Measurements from ENCODE around the gene GRM7.

Gene GRM7

DNA sequence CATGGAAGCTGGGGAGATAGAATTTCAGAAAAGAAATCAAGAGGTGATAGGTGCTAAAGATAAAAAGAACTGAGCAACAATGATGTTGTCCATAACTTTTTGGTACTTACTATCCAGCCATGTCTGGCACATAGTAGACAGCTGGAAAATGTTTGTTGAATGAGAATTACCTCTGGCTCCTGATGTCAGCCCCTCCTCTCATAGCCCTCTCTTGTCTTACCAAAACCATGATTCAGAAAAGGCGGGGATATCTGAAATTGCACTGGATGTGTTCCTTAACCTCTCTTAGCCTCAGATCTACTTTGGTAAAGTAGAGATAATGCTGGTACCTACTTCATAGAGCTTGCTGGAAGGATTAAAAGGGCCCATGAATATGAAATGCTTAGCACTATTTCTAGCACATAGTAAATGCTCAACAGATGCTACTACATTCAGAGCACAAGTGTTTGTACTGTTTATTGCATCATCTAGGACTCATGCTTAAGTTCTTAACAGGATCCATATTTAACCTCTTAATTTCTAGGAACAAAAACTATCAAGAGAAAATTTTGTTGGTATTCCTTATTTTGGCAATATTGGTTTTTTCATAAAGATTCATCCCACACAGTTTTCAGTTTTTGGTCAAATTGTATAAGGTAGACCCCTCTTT lies 859.9 kb downstream of the GRM7 start:
- no peaks in the 10 kb centered on the region for H3K4me1 ChIP-seq
- DNase-seq, result no peak
- no peaks in the 10 kb centered on the region for H3K27me3 ChIP-seq
- H3K4me3 ChIP-seq (ENCODE audit: low read depth, low read length), result no peak overlapping the region
- H3K9me3 ChIP-seq, result no peaks in the 10 kb centered on the region
- TF ChIP-seq, protein P1, sequence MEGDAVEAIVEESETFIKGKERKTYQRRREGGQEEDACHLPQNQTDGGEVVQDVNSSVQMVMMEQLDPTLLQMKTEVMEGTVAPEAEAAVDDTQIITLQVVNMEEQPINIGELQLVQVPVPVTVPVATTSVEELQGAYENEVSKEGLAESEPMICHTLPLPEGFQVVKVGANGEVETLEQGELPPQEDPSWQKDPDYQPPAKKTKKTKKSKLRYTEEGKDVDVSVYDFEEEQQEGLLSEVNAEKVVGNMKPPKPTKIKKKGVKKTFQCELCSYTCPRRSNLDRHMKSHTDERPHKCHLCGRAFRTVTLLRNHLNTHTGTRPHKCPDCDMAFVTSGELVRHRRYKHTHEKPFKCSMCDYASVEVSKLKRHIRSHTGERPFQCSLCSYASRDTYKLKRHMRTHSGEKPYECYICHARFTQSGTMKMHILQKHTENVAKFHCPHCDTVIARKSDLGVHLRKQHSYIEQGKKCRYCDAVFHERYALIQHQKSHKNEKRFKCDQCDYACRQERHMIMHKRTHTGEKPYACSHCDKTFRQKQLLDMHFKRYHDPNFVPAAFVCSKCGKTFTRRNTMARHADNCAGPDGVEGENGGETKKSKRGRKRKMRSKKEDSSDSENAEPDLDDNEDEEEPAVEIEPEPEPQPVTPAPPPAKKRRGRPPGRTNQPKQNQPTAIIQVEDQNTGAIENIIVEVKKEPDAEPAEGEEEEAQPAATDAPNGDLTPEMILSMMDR (IDR thresholded peaks at IDR 0.05; ENCODE audit: low read depth, low read length), result no peak
- H3K36me3 ChIP-seq, result no peaks in the 10 kb centered on the region

DNA sequence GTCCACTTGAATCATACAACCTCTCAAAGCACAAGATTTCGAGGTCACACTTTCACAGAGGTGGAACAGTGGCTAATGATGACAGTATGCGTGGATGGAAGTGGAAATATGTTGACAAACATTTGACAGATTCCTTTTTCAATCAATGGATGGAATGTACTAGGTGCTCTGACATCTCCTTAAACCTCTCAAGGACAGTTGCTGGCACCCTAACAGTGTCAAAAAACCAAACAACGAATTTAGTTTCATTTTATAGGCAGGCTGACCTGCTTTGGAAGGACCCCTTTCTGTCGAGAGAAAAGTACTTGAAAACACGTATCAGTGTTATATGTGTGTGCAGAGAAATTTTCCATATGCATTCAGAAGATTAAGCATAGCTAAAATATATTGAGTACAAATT lies 861.0 kb downstream of the GRM7 start:
- no peaks in the 10 kb centered on the region for H3K36me3 ChIP-seq
- no peaks in the 10 kb centered on the region for H3K27me3 ChIP-seq
- no peak overlapping the region for H3K4me3 ChIP-seq (ENCODE audit: low read depth, low read length)
- TF ChIP-seq, protein P1 (IDR thresholded peaks at IDR 0.05; ENCODE audit: low read depth, low read length), result no peak
- no peak for DNase-seq
- H3K4me1 ChIP-seq, result no peaks in the 10 kb centered on the region
- no peaks in the 10 kb centered on the region for H3K9me3 ChIP-seq

DNA sequence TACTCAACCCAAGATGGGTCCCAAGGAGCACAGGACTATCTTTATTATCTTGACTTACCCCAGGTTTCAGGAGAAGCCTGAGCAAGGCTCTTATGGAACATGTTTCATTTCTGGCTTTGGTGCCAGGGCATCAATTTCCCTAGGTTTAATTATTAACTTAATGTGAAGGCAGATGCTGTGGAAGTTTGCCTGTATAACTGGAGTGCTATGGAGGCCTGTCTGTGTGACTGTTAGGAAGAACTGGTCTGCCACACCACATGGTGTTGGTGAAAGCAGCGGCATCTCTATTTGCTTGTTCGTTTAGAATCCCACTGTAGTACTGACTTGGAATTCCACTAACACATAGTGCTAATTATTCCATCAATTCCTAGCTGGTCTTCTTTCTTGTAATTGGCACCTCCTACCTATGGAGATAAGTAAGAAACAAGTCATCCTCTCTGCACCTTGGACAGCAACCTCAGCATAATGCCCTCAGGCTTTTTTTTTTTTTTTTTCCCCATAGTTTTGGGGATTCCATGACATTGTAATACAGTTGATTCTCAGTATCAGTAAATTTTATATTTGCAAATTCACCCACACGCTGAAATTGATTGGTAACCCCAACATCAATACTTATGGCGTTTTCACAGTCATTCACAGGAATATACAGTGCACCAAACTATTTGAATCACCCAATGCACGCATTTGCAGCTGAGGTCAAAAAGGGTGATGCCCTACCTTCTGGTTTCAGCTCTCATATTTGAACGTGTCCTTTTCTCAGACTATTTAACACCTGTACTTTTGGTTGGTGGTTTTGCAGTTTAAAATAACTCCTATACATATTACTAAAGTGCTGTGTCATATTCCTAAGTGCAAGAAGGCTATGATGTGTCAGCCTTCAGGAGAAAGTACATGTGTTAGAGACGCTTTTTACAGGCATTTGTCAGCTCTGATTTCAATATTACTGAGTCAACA lies 867.9 kb downstream of the GRM7 start:
- Histone ChIP-seq H3K4me1 (no peaks in the 10 kb centered on the region), H3K4me3 (ENCODE audit: low read depth, low read length) (no peak overlapping the region), H3K27me3 (no peaks in the 10 kb centered on the region), H3K9me3 (no peaks in the 10 kb centered on the region), H3K36me3 (no peaks in the 10 kb centered on the region)
- DNase-seq, result no peak
- TF ChIP-seq, protein P1 (IDR thresholded peaks at IDR 0.05; ENCODE audit: low read depth, low read length), result no peak

DNA sequence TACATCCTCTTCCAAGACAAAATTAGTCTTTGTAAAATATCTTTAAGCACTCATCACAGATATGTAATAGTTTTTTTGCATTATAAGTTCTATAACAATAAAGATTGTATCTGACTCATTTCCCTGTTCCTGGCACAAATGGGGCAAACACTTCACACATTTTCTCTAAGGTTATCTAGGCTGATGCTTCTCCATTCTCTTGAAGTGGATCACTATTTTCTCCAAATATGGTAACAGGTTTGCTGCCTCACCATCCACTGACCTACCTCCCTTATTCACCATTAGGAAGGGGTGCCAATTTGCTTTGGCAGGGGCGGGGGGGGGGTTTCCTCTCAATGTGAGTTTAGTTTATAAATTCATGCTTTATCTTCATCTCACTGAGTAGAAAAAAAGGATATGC lies 873.0 kb downstream of the GRM7 start:
- Histone ChIP-seq H3K9me3 (no peaks in the 10 kb centered on the region), H3K36me3 (no peaks in the 10 kb centered on the region), H3K4me1 (no peaks in the 10 kb centered on the region), H3K27me3 (no peaks in the 10 kb centered on the region), H3K4me3 (ENCODE audit: low read depth, low read length) (no peak overlapping the region)
- no peak for DNase-seq
- TF ChIP-seq, protein P1 (IDR thresholded peaks at IDR 0.05; ENCODE audit: low read depth, low read length), result no peak

DNA sequence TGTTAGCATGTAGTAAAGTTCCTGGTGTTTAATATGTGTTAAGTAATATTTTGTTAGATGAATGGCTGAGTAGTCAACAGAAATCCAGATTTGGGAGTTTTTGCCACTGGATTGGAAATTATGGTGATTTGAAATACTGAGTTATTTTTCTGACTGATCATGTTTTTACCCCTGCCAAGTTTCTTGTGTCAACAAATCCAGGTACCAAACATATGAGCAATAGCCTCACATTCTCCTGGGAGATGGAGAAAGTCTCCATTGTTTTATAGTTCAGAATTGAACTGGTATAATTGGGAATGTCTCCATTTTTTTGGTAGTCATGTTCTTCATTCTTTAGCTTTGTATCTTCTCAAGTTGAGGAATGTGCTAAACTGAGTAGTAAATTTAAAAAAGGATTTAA lies 873.5 kb downstream of the GRM7 start:
- no peaks in the 10 kb centered on the region for H3K27me3 ChIP-seq
- no peaks in the 10 kb centered on the region for H3K4me1 ChIP-seq
- DNase-seq, result no peak
- H3K9me3 ChIP-seq, result no peaks in the 10 kb centered on the region
- no peaks in the 10 kb centered on the region for H3K36me3 ChIP-seq
- TF ChIP-seq, protein P1 (IDR thresholded peaks at IDR 0.05; ENCODE audit: low read depth, low read length), result no peak
- no peak overlapping the region for H3K4me3 ChIP-seq (ENCODE audit: low read depth, low read length)

DNA sequence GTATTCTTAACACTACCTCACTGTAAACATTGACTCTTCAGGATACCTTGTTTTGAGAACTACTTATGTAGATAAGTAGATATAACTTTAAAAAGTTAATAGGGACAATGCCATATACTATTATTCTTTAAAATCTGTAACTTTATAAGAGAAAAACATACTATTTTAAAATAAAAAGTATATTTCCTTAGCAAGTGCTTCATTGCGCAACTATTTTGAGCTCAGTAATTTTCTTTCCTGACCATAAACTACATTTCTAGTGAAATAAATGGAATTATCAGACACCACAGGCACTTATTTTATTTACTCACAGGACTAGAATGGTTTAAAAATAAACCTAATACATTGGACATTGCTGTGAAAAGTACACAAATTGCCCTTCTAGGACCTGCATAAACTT lies 876.3 kb downstream of the GRM7 start:
- H3K4me1 ChIP-seq, result no peaks in the 10 kb centered on the region
- no peak for DNase-seq
- H3K9me3 ChIP-seq, result no peaks in the 10 kb centered on the region
- H3K36me3 ChIP-seq, result no peaks in the 10 kb centered on the region
- no peaks in the 10 kb centered on the region for H3K27me3 ChIP-seq
- TF ChIP-seq, protein P1 (IDR thresholded peaks at IDR 0.05; ENCODE audit: low read depth, low read length), result no peak
- no peak overlapping the region for H3K4me3 ChIP-seq (ENCODE audit: low read depth, low read length)
